Progenitor cell of endocrine pancreas (in vitro differentiated cells): Measurements from ENCODE around the gene HNF4A. TPM values are rescaled to one million over a fixed set of nuclear protein-coding genes. Genes with fewer than 3 reads are reported as not detected.

Source experiments
- DNase-seq: peaks from one replicate; pipeline ENCODE4 v3.0.0; 2021; ENCODE audit warnings: low spot score; ENCODE audit not compliant: unreplicated experiment
- H3K27ac Mint-ChIP-seq: 2 replicates; pipeline ENCODE4 v1.8.0; 2021; ENCODE audit warnings: mild to moderate bottlenecking, moderate library complexity, mixed read lengths
- H3K27me3 Mint-ChIP-seq: 2 replicates; pipeline ENCODE4 v1.8.0; 2021; ENCODE audit warnings: mixed read lengths
- H3K36me3 Mint-ChIP-seq: 2 replicates; pipeline ENCODE4 v1.8.0; 2022; ENCODE audit warnings: mixed read lengths; ENCODE audit not compliant: insufficient read depth
- H3K4me1 Mint-ChIP-seq: 2 replicates; pipeline ENCODE4 v1.8.0; 2021; ENCODE audit warnings: low read depth, mixed read lengths
- H3K4me3 Mint-ChIP-seq: 2 replicates; pipeline ENCODE4 v1.8.0; 2021; ENCODE audit warnings: low read depth, mild to moderate bottlenecking, moderate library complexity, mixed read lengths
- H3K9me3 Mint-ChIP-seq: 2 replicates; pipeline ENCODE4 v1.8.0; 2021; ENCODE audit warnings: low read depth, mixed read lengths
- CTCF ChIP-seq: fragments of 200-600 bp; sonication (generic); IDR thresholded peaks from one replicate; pipeline ENCODE4 v1.5.0; 2021; ENCODE audit warnings: antibody characterized with exemption, mild to moderate bottlenecking; ENCODE audit not compliant: unreplicated experiment
- total RNA-seq: library from RNA; stranded (reverse); gene quantifications from 2 replicates; pipeline ENCODE4 v1.2.1, GENCODE V29; 2021

Gene HNF4A
- total RNA-seq, 1 donor from 2014 or later, result 72.9 TPM

- H3K27ac Mint-ChIP-seq, result no peak overlapping the region
- H3K36me3 Mint-ChIP-seq, result peaks cover 28% of the 10 kb centered on the region
- H3K27me3 Mint-ChIP-seq, result no peaks in the 10 kb centered on the region
- H3K9me3 Mint-ChIP-seq, result no peaks in the 10 kb centered on the region
- no peak for DNase-seq
- H3K4me1 Mint-ChIP-seq, result no peaks in the 10 kb centered on the region
- H3K4me3 Mint-ChIP-seq, result no peak overlapping the region
- TF ChIP-seq CTCF, result no peak
These were observed 68.0 kb downstream of the HNF4A start for GRCh38 chr20:44423480-44423879.

GRCh38 chr20:44424039-44424495, 68.6 kb downstream of the HNF4A start:
- no peaks in the 10 kb centered on the region for H3K4me1 Mint-ChIP-seq
- DNase-seq, result no peak

DNA sequence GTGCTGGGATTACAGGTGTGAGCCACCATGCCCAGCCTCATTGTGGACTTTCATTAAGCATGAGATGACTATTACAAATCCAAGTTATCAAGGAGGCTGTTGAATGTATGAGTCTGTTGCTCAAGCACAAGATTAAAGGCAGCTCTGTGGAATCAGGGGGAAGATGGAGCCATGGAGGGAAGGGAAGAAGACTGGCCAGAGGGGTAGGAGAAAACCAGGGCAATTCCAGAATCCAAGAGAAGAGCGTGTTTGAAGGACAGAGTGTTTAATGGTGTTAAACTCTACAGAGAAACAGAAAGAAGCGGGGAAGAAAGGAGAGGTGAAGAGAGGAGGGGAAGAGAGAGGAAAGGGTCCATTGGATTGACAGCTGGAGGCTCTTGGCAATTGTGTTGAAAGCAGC, 70.4 kb downstream of the HNF4A start:
- H3K4me3 Mint-ChIP-seq, result no peak overlapping the region
- H3K27ac Mint-ChIP-seq, result no peak overlapping the region
- H3K36me3 Mint-ChIP-seq, result peaks cover 24% of the 10 kb centered on the region
- no peaks in the 10 kb centered on the region for H3K9me3 Mint-ChIP-seq
- TF ChIP-seq CTCF, result no peak
- no peaks in the 10 kb centered on the region for H3K27me3 Mint-ChIP-seq
- no peak for DNase-seq
- no peaks in the 10 kb centered on the region for H3K4me1 Mint-ChIP-seq

More at GRCh38 chr20:44424039-44424495, 68.6 kb downstream of the HNF4A start:
- no peaks in the 10 kb centered on the region for H3K9me3 Mint-ChIP-seq
- no peak for TF ChIP-seq CTCF
- no peak overlapping the region for H3K27ac Mint-ChIP-seq
- H3K36me3 Mint-ChIP-seq, result peaks cover 31% of the 10 kb centered on the region
- H3K4me3 Mint-ChIP-seq, result no peak overlapping the region
- H3K27me3 Mint-ChIP-seq, result no peaks in the 10 kb centered on the region

GRCh38 chr20:44426879-44427790, 71.6 kb downstream of the HNF4A start:
- no peak overlapping the region for H3K27ac Mint-ChIP-seq
- H3K27me3 Mint-ChIP-seq, result no peaks in the 10 kb centered on the region
- no peak for TF ChIP-seq CTCF
- H3K4me1 Mint-ChIP-seq, result no peaks in the 10 kb centered on the region
- H3K4me3 Mint-ChIP-seq, result no peak overlapping the region
- H3K9me3 Mint-ChIP-seq, result no peaks in the 10 kb centered on the region
- peaks cover 22% of the 10 kb centered on the region for H3K36me3 Mint-ChIP-seq
- no peak for DNase-seq

DNA sequence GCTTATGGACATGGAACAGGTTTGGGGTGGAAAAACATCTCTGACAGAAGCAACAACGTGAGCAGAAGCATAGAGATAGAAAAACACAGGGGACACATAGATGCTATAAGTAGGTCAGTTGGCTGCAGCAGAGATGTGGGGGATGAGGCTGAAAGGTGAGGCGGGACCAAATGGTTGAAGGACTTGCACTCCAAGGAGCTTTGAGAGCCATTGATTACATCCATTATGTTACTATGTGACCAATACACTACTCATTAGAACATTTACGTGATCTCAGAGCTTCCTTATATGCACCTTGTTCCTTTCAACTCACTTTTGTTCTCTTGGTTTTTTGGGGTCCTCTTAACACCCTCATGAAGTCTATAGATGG, 72.3 kb downstream of the HNF4A start:
- Mint-ChIP-seq H3K4me1 (no peaks in the 10 kb centered on the region), H3K36me3 (peaks cover 21% of the 10 kb centered on the region), H3K27ac (no peak overlapping the region), H3K27me3 (no peaks in the 10 kb centered on the region), H3K9me3 (no peaks in the 10 kb centered on the region), H3K4me3 (no peak overlapping the region)
- DNase-seq, result no peak
- TF ChIP-seq CTCF, result no peak
